NCI-H526 treated with DMSO at 0.1 percent for 48 hours (cell line): ENCODE measurements around the gene TOP2B.

Experiments
- DNase-seq: peaks from one replicate; lab custom pipeline; 2025; lab: John Stamatoyannopoulos, UW

TOP2B gene

DNA sequence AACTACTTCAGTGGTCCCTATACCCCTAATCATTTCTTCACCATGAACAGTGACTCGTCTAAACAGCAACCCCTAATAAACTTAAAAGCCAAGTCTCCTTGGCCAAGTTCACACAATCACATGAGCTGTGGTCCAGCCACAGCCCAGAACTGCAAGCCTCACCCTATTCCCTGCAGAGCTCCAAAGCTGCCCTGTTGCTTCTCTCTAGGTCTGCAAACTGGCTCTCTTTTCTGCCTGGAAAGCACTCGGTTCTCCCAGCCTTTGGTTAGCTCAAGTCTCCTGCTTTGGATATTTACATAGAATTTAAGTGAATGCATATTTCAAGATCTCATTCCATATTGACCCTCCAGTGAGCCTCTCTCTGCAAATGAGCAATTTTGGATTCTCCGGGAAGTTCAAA is 107.0 kb downstream of the TOP2B start:
- DNase-seq, result no peak

DNA sequence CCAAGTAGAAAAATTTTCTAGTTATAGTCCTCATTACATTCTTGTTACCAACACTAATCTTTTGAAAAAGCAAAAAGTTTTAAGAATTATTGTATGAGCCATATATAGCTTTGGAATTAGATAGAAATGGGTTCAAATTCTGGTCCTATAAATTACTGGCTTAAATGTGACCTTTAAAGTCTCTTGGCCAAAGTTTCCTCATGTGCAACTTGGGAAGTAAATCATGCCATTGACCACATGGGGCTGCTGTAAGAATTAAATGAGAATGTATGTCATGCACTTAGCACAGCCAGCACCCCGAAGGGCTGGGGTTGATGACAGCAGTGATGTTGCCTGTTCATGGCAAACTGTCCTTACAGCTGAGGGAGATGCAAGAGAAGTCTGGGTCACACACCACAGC is 108.3 kb downstream of the TOP2B start:
- no peak for DNase-seq

DNA sequence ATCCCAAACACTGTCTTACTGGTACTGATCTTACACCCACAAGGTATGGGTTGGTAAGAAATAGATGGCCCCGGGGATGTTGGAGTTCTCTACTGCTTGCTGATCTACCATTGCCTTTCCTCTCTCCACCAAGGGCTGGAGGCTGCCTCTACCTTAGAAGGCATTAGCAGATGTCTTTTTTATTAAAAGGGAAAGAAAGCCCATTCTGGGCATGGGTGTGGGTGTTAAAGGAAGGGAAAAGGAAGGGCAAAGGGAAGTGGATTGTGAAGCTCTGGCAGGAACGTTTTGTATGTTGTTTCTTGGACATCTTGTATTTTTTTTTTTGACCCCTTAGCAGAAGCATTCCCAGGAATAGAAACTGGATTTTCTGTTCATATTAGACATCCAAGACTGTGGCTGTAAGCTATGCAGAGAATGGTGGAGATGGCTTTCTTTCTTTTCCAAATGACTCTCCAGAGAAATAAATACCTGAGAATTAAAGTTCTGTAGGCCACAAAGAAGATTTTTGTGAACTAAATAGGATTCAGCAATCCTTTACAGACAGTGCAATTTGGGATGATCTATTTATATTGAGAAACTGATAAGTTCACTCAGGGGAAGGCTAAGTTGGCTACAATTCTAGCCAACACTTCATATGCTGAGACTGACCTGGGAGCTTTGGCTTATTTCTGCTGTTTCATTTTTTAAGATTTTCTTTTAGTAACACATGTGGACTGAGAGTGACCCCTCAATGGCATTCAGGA is 108.8 kb downstream of the TOP2B start:
- DNase-seq, result no peak

DNA sequence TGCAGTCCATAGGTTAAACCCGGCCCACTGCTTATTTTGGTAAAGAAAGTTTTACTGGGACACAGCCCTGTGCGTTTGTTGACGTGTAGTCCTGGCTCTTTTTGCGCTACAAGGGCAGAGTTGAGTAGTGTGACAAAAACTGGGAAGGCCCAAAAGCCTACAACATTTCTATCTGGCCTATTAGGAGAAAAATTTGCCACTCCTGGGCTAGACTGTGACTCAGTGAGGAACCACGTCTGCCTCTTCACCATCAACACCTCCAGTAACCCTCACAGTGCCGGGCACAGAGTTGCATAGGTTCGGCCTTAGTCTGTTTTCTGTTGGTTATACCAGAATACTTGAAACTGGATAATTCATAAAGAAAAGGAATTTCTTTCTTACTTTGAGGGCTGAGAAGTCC is 110.3 kb downstream of the TOP2B start:
- no peak for DNase-seq

DNA sequence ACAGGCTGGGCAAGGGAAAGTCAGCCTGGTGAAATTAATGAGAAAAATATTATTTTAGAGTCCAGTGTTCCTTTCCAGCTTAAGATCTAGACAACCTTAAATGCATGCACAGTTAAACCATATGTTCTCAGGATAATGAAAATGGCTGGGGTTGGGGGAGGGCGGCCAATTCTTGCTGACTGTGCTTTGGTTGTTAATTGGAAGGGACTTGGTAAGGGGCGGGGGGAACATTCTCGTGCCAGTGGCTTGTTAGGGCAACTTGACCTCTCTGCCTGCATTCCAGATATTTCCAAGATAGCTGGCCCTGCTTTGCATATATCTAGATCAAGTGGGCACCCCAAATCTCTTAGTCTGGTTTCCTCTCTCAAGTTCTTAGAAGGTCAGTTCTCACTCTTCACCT is 112.5 kb downstream of the TOP2B start:
- no peak for DNase-seq

DNA sequence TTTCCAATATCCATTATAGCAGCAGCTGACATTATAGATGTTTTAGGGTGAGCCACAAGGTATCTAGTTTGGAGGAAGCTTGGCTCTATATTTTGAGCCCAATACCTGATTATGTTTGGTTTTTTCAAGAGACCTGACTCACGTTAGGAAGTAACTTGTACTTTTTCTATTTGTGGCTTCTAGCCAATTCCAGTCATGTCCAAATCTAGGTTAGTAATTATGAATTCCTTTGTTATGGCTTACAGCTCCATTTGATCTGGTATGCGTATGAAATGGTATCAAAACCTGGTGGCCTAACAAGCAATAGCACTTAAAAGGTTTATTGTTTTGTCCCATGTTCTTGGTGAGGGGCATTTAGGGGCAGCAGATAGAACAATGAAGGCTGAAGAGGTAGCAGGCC is 115.9 kb downstream of the TOP2B start:
- no peak for DNase-seq

DNA sequence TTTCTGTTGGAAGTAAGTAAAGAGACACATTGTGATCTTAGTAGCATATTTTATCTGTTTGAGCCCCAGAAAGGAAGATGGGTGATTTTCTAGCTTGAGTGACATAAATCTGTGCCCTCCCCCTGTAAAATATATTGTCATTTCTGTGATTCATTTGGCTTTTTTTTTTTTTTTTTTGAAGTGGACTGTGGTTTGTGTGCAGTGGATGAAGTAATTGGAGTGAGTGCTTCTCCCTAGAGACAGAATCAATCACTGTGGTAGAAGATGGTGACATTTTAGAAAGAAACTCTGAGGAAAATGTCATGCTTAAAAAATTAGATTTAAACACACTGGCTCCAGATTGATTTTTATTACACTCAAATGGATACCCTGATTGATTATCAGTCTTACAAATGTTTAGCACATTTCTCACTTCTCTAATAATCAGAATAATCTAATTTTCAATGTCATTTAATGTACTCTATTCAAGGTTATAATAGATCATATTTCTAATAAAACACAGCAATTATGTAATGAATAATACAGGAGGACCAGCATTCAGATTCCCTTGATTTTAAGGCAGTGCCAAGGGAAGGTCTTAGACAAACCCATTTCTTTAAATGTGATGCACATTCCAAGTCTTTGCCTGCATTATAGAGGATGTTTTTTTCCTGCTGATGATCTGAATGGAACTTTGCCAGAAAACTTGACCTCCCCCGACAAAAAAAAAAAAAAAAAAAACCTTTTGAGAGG is 116.6 kb downstream of the TOP2B start:
- no peak for DNase-seq
